HG02798 (cell line): Measurements from ENCODE around the gene APOH.

Experiments
- ATAC-seq: cut with Tn5 transposase; IDR thresholded peaks from one replicate; pipeline ENCODE4 v1.9.1; 2021; ENCODE audit warnings: mild to moderate bottlenecking; ENCODE audit not compliant: unreplicated experiment, poor library complexity

The APOH gene

DNA sequence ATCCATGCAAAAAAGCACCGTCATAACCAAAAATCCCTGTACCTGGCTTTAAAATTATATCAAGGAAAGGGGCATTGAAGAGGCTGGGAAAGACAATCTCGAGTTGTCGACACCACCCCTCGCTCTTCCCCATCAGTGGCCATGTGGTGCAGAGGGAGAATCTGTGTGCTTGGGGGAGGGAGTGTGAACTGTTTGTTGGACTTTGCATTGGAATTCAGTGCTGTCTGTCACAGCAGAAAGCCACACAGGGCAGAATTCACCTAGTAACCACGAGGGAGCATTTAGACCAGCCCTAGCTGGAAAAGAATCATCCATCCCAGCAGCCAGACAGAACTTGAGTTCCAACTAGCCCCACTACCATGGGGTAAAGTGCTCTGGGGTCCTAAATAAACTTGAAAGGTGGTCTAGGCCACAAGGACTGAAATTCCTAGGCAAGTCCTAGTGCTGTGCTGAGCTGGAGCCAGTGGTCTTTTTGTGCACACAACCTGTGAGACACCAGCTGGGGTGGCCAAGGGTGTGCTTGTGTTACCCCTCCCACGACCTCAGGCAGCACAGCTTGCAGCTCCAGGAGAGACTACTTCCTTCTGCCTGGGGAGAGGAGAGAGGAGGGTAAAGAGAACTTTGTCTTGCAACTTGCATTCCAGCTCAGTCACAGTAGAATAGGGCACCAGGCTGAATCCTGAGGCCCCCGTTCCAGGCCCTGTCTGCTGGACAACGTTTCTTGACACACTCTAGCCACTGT is 25.8 kb downstream of the APOH start:
- ATAC-seq = no peak

DNA sequence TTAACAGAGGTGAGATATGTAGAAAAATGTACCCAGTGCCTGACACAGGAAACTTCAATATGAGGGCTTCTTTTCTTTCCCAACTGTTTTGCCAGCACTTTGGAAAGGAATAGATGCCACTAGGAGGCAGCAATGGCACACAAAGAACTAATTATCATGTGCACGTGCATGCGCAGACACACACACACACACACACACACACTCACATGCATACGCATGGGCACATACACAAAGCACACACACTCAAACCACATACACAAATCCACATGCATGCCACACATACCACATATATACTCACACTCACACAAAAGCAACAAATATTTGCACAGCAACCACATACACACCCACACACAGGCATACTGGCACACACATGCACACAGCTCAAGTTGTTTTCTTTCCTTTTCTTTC is 28.5 kb downstream of the APOH start:
- no peak for ATAC-seq

DNA sequence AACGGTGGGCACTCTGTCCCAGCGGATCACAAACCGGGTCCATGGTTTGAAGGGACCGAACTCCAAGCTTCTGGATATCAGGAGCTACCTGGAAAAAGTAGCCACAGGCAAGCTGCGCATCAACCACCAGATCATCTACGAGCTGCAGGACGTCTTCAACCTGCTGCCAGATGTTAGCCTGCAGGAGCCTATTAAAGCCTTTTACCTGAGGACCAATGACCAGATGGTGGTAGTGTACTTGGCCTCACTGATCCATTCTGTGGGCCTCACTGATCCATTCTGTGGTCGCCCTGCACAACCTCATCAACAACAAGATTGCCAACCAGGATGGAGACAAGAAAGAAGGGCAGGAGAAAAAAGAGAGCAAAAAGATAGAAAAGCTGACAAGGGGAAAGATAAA is 31.0 kb downstream of the APOH start:
- no peak for ATAC-seq

DNA sequence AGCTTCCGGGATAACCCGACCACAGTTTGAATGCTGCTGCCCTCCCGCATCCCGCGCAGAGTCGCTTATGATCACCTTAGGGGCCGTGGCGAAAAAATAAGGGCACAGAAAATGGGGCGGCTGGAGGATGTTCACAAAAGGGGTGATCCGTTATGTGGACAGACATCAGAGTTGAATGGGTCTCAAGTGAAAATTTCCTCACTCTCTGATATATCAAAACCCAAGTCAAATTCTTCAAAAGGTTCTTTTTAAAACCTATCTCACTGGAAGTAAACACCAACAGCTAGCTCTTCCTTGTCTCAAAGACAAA is 36.9 kb downstream of the APOH start:
- no peak for ATAC-seq

DNA sequence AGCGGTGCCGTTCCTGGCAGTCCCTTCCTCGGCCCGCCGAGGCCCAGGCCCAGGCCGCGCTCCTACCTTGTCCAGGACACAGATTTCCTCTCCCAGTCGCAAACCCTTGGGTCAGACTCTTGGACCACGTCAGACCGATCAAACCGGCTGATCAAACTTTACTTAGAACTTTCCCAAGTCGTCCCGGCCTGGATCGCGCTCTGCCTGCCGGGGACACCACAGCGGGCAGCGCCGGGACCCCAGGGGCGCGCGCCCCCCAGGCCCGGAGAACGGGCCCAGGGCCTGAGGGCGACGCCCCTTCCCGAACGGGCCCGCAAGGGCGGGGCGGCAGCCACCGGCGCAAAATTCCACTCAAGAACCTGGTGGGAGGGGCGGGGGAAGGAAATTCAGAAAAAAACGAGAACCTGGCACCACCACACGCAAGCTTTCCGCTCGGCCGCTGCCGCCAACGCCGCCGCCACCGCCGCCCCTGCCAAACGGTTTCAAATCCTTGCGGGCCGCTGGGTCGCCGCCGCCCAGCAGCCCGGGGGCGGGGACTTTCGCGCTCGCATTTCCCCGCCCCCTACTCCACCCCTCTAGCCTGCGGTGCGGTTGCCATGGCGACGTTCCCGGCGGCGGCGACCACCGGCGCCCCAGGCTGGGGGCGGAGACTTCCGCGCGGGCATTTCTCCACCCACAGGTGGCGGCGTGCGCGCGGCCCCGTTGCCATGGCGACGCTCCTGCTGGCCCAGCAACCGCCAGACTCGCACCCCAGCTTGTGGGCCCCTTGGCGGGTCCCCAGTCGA is 37.4 kb downstream of the APOH start, which contains the start of gene CEP112:
Gene CEP112, minus strand, starts transcription at position 541 of the 785 bp plus-strand sequence.
- ATAC-seq = peak; percentile 78

DNA sequence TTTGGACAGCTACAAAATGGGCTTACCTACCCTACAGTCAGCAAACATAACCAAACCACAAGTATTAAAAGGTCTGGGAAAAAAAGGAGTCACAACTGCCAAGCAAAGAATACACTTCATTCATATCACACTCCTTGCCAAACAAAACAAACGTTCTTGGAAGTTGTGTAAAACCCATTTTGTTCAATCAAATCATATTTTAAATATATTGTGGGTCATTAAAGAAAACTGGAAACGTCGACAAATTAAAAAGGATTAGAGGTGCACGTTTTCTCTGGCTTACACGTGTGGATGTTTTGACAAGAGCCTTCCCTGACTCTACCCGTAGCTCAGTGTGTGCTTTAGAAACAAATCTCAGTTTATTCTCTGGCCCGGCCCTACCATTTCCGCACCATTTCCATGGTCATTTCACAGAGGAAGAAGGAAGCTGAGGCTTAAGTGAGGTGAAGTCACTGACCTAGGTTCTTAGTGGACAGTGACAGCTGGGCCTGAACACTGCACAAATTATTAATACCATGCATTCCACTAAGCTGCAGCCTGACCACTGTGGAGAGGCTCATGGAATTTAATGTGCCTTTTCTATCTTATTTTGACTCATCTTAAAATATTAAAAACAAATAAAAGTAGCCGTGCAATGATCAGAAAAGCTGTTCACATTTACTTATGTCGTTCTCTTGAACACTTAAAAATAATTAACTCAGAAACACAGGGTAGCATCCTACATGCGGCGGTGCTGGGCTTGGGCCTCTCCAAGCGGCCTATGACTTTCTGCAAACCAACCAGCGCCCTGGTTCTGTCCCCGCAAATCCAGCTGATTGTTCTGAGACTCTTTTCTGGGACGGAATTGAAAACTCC is 38.2 kb downstream of the APOH start:
- no peak for ATAC-seq

DNA sequence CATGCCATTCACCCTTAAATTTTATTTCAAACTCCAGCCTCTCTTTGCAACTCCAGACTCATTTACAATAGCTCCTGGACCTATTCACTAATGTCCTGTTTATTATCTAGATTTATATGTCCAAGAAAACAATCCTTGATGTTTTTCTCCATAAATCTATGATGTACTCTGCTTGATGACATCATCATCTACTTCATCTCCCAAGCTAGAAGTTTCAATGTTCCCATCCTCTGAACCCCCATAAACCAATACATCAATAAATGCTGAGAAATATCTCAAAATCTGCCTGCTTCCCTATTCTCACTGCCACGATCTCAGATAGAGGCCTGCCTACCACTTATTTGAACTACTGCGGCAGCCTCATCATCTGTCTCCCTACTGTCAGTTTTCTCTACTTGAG is 41.5 kb downstream of the APOH start:
- ATAC-seq = no peak

DNA sequence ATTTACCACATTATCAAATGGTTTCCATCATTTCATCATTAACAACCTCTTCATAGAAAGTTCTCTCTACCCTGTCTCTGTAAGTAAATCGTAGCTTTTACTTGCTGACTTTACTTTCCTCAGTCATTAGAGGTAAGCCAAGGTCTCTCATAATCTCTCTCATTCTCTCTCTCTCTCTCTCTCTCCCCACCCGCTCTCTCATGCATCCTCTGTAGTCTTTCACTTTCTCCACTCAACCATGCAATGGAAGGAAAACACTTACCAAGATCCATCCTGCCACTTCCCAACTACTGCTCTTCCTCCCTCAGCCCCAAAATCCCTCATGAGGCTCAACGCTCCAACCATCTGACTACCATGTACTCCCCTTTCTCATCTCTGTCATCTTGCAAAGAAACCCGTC is 43.4 kb downstream of the APOH start:
- ATAC-seq = no peak

DNA sequence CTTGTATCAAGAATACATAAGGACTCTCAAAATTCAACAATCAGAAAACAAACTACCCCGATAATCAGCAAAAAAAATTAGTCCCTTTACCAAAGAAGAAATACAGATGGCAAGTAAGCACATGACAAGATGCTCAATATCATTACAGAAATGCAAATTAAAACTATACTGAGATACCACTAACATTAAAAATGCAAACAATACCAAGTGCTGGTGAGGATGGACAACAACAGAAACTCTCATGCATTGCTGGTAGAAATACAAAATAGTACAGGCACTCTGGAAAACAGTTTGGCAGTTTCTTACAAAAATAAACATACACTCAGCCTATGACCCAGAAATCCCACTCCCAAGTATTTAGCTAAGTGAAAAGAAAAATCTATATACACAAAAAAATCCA is 44.8 kb downstream of the APOH start:
- ATAC-seq = no peak

DNA sequence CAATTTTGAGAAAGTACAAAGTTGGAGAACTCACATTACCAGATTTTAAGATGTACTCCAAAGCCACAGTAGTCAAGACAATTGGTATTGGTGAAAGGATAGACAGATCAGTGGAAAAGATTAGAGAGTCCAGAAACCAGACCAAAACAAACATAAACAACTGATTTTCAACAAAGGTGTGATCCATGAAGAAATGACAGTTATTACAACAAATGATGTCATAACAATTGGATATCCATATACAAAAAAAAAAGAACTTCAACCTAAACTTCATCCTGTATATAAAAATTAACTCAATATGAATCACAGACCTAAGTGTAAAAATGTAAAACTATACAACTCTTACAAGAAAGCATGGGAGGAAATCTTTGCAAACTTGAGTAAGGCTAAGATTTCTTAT is 45.7 kb downstream of the APOH start:
- no peak for ATAC-seq

DNA sequence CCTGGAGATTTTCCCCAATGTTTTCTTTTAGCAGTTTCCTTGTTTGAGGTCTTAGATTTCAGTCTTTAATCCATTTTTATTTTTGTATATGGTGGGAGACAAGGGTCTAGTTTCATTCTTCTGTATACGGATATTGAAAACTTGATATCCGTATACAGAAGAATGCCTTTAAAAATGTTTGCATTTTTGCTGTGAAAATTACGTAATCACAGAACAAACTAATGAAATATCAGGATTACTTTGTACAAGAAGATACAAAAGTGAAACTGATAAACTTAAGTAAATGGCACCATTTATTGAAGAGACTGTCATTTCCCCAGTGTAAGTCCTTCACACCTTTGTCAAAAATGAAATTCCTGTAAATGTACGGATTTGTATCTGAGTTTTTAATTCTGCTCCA is 50.6 kb downstream of the APOH start:
- no peak for ATAC-seq

DNA sequence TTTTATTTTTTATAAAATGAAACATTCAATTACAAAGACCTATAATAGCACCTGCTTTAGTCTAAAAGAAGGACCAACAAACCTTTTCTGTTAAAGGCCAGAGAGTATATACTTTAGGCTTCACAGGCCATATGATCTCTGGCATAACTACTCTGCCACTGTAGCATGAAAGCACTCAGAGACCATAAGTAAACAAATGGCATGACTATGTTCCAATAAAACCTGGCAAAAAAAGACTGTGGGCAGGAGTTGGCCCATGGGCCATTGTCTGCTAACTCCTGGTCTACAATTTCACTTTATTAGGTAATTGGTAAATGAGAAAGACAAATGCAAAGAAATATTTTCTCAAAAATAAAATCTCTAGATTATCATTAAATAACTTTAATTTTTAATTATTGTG is 52.2 kb downstream of the APOH start:
- no peak for ATAC-seq

DNA sequence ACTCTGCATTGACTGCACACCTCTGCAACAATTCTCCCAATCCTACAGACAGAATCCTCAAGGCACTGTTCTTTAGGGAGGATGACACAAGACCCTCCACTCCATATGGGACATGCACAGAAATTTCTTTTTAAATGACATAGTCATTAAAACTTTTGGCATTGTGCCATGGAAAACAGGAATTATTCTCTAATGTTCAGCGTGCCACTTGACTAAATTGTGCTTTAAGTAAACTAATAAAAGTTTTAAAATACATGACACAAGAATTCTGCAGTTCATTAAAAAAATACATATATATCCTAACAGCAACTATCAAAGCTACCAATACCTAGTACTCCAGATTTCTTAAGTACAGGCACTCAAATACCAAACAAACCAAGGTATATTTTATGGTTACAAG is 53.3 kb downstream of the APOH start:
- ATAC-seq = no peak

DNA sequence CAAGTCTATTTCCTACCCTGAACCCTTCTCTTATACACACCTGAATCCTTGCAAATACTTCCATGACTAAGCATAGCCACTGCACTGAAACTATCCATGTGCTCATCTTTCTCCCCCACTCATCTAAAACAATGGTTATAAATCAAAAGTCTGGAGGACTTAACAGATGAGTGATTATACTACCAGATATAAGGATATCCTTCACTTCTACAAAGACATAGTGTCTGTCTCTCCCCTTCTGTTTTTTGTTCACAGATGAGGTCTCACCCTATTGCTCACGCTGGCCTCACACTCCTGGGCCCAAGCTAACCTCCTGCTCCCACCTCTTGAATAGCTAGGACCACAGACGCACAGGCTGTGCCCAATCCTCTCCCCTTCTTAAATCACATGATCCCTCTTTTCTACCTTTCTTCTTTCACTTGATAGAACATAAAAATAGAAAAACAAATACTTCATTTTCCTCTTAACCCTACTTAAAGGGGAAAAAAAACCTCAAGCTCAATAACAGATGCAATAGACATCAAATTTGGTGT is 56.5 kb downstream of the APOH start:
- ATAC-seq = no peak

DNA sequence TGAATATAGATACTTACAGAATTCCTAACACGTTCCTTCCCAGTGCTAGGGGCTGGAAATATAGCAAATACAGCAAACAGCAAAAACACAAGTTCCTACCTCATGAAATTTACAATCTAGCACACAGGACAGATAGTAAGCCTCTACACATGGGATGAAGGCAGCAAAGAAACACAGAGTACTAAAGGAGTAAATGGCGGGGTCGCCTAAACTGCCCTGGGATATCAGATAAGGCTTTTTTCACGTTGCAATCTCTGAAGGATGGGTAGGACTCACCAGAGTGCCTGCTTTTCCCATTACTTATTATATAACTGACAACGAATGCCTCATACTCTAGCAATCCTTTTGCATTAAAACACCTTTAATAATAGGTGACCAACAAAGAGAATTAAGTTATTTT is 57.1 kb downstream of the APOH start:
- no peak for ATAC-seq

DNA sequence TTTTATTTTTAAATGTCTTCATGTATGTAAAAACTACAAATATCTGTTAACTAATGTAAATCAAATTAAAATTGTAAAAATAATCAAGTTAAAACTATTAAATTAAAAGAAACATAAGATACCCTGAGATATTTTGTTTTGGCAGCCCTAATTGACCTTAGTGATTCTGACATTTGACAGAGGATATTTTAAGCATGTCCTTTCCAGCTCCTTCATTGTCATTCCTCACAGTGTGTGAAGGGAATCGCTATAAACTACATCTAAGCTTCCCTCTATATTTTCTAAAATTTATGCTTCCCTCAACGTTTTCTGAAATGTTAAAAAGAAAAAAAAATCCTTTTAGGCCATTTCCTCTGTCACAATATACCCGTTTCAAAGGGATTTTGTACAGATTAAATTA is 57.5 kb downstream of the APOH start:
- ATAC-seq = no peak

DNA sequence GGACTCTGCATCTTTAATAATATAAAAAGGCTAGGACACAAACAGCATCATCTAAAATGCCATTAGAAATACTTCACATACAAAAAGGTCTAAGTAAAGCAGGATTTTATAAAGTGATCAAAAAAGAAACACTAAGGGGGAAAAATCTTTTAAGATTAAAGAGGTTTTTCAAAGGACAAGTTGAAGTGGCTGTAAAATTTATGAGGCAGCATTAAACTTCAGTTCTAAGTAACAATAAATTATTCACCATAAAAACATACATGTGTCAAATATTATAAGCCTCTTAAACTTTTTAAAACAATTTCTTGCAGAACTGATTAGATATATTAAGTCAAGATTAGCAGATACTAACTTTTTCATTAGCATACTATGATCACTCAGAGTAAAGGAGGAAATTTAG is 58.0 kb downstream of the APOH start:
- no peak for ATAC-seq

DNA sequence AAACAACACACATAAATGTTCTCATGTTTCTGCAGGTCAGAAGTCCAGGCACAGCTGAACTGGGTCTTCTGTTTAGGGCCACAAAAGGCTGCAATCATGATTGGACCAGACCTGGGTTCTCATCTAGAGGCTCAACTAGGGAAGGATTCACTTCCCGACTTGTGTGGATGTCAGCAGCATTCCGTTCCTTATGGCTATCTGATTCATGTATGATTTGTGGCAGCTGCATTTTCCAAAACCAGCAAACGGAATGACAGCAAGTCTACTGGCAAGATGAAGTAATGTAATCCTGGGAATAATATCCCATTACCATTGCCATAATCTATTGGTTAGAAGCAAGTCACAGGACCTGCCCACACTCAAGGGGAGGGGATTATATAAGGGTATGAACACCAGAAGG is 59.4 kb downstream of the APOH start:
- ATAC-seq = no peak

DNA sequence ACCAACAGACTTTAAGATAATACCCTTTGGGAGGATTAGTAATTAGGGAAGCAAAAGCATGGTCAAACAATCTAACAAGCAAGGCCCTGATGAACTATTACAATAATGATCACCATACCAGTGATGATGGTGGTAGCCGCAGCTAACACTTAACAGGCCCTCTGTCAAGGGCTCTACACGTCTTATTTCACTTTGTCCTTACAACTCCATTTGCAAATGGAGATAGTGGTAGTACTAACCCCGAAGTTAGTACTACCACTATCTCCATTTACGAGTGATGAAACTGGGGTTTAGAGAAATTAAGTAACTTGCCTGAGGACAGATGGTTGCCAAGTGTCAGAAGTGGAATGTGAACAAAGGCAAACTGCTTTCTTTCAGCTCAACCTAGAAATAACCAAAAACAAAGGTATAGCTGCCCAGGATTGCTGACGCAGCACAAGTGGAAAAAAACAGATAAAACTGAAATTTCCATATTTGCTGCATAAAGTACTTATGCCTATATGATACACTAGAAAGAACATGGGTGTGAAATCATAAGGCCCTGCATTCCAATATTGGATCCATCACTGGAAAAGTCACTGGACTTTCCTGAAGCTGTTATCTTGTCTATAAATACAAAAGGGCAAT is 61.9 kb downstream of the APOH start:
- no peak for ATAC-seq

DNA sequence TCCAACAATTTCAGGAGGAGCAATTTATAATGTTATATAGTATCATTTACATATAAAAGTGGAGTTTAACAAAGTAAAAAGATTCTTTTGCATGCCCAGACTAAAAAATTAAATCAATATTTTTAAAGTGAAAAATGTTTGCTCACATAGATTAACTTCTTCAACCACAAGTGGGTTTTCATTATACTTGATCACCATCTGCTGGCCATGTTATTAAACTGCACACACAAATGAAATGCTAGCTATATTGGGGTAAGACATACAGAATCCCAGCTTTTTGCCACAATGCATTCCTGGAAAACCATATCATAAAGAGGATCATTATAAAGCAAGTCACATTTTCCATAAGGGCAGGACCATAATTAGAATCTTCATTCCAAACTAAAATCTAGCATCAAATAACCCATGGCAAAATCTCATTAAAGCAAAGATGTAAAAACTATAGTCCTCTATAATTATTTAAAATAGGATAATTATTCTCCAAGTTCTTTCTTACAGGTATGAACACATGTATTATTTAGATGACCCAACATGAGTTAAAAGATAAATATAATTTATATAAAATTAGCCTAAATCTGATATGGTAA is 63.6 kb downstream of the APOH start:
- ATAC-seq = no peak
